Measurements from ENCODE around the gene SLC4A2.
"Not testable (repeated sequence)": the region's sequence is repeated elsewhere in the genome, so short reads cannot be mapped to it uniquely, and the experiment has no call there.

SLC4A2 gene

DNA sequence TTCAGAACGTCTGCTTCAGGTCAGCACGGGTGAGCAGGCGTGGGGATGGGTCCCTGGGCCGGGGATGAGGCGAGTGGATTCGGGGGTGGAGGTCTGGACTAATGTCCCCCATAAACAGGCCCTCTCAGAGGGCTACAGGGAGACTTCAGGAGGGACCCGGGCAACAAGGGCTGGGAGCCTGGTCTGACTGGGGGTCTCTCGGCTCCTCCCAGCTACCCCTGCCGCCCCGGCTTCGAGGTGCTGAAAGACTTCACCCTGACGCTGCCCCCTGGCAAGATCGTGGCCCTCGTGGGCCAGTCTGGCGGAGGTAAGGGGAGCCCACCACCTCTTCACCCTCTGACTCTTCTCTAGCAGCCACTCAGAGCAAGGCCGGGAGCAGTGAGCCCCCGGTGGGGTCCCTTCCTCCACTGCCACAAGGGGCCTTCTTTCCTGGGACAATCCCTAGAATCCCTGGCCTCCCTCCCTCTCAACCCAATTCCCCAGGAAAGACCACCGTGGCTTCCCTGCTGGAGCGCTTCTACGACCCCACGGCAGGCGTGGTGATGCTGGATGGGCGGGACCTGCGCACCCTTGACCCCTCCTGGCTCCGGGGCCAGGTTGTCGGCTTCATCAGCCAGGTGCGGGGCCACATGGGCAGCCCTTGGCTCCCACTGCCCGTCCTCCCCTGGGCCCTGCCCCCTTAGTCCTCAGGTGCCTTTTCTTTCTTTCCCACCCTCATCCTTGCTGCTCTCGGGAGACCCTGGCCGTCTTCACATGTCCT, 18.6 kb upstream of the SLC4A2 start:
- H3K4me3 ChIP-seq (replicated peaks; ENCODE audit: insufficient read depth, low read length) = no peak overlapping the region
- TF ChIP-seq POLR2AphosphoS5 (IDR thresholded peaks at IDR 0.05; ENCODE audit: low read depth) (no peak), SPI1 (IDR thresholded peaks at IDR 0.05; ENCODE audit: borderline replicate concordance, low read depth) (no peak), GABPA (IDR thresholded peaks at IDR 0.05; ENCODE audit: low read depth) (no peak)
- TF ChIP-seq, protein P1, sequence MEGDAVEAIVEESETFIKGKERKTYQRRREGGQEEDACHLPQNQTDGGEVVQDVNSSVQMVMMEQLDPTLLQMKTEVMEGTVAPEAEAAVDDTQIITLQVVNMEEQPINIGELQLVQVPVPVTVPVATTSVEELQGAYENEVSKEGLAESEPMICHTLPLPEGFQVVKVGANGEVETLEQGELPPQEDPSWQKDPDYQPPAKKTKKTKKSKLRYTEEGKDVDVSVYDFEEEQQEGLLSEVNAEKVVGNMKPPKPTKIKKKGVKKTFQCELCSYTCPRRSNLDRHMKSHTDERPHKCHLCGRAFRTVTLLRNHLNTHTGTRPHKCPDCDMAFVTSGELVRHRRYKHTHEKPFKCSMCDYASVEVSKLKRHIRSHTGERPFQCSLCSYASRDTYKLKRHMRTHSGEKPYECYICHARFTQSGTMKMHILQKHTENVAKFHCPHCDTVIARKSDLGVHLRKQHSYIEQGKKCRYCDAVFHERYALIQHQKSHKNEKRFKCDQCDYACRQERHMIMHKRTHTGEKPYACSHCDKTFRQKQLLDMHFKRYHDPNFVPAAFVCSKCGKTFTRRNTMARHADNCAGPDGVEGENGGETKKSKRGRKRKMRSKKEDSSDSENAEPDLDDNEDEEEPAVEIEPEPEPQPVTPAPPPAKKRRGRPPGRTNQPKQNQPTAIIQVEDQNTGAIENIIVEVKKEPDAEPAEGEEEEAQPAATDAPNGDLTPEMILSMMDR (IDR thresholded peaks at IDR 0.05; ENCODE audit: insufficient read depth, low read length) = no peak
- TF ChIP-seq, protein P2, sequence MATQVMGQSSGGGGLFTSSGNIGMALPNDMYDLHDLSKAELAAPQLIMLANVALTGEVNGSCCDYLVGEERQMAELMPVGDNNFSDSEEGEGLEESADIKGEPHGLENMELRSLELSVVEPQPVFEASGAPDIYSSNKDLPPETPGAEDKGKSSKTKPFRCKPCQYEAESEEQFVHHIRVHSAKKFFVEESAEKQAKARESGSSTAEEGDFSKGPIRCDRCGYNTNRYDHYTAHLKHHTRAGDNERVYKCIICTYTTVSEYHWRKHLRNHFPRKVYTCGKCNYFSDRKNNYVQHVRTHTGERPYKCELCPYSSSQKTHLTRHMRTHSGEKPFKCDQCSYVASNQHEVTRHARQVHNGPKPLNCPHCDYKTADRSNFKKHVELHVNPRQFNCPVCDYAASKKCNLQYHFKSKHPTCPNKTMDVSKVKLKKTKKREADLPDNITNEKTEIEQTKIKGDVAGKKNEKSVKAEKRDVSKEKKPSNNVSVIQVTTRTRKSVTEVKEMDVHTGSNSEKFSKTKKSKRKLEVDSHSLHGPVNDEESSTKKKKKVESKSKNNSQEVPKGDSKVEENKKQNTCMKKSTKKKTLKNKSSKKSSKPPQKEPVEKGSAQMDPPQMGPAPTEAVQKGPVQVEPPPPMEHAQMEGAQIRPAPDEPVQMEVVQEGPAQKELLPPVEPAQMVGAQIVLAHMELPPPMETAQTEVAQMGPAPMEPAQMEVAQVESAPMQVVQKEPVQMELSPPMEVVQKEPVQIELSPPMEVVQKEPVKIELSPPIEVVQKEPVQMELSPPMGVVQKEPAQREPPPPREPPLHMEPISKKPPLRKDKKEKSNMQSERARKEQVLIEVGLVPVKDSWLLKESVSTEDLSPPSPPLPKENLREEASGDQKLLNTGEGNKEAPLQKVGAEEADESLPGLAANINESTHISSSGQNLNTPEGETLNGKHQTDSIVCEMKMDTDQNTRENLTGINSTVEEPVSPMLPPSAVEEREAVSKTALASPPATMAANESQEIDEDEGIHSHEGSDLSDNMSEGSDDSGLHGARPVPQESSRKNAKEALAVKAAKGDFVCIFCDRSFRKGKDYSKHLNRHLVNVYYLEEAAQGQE (IDR thresholded peaks at IDR 0.05; ENCODE audit: insufficient replicate concordance, low read depth) = no peak
- H3K27ac ChIP-seq (replicated peaks) = no peak overlapping the region
- no peaks in the 10 kb centered on the region for H3K27me3 ChIP-seq (ENCODE audit: insufficient read depth, poor library complexity, severe bottlenecking)
- DNase-seq (ENCODE audit: low read depth in 1 of 2, low spot score in 1 of 2) = no peak

DNA sequence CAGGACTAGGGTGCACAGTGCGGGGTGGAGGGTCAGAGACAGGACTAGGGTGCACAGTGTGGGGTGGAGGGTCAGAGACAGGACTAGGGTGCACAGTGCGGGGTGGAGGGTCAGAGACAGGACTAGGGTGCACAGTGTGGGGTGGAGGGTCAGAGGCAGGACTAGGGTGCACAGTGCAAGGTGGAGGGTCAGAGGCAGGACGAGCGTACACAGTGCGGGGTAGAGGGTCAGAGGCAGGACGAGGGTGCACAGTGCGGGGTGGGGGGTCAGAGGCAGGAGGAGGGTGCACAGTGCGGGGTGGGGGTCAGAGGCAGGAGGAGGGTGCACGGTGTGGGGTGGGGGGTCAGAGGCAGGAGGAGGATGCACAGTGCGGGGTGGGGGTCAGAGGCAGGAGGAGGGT, 15.9 kb upstream of the SLC4A2 start:
- not testable (repeated sequence) for DNase-seq (ENCODE audit: low read depth in 1 of 2, low spot score in 1 of 2); H3K4me3 ChIP-seq (replicated peaks; ENCODE audit: insufficient read depth, low read length); H3K27me3 ChIP-seq (ENCODE audit: insufficient read depth, poor library complexity, severe bottlenecking); H3K27ac ChIP-seq (replicated peaks)

DNA sequence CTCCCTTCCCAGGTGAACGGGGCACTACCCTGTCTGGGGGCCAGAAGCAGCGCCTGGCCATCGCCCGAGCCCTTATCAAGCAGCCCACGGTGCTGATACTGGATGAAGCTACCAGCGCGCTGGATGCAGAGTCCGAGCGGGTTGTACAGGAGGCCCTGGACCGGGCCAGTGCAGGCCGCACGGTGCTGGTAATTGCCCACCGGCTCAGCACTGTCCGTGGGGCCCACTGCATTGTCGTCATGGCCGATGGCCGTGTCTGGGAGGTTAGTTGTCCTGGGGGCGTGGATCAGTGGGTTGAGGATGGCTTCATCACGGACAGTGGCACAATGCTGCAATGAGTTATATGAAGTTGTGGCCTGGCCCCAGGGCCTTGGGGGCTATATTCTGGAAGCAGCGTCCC, 15.4 kb upstream of the SLC4A2 start:
- DNase-seq (ENCODE audit: low read depth in 1 of 2, low spot score in 1 of 2) = no peak
- H3K4me3 ChIP-seq (replicated peaks; ENCODE audit: insufficient read depth, low read length) = no peak overlapping the region
- H3K27me3 ChIP-seq (ENCODE audit: insufficient read depth, poor library complexity, severe bottlenecking) = no peaks in the 10 kb centered on the region
- TF ChIP-seq GABPA (IDR thresholded peaks at IDR 0.05; ENCODE audit: low read depth) (no peak), SPI1 (IDR thresholded peaks at IDR 0.05; ENCODE audit: borderline replicate concordance, low read depth) (no peak), POLR2AphosphoS5 (IDR thresholded peaks at IDR 0.05; ENCODE audit: low read depth) (no peak)
- TF ChIP-seq, protein P2 (IDR thresholded peaks at IDR 0.05; ENCODE audit: insufficient replicate concordance, low read depth) = no peak
- TF ChIP-seq, protein P1 (IDR thresholded peaks at IDR 0.05; ENCODE audit: insufficient read depth, low read length) = no peak
- H3K27ac ChIP-seq (replicated peaks) = no peak overlapping the region

DNA sequence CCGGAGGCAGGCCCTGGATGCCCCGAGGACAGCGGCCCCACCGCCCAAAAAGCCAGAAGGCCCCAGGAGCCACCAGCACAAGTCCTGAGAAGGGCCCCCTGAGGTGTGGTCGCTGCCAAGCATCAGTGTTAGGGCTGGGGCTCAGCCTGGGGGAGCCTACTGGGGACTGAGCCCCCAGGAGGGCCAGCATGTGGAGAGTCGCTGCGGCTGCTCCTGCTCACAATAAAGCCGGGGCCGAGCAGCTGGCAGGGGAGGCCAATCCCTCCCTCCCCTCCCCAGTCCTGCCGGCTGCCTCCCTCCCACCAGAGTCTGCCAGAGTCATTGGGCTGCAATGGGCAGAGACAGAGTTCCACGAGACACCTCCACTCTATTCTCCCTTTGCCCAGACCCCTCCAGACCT, 14.1 kb upstream of the SLC4A2 start:
- TF ChIP-seq GABPA (IDR thresholded peaks at IDR 0.05; ENCODE audit: low read depth) (no peak), SPI1 (IDR thresholded peaks at IDR 0.05; ENCODE audit: borderline replicate concordance, low read depth) (no peak), POLR2AphosphoS5 (IDR thresholded peaks at IDR 0.05; ENCODE audit: low read depth) (no peak)
- TF ChIP-seq, protein P1 (IDR thresholded peaks at IDR 0.05; ENCODE audit: insufficient read depth, low read length) = no peak
- TF ChIP-seq, protein P2 (IDR thresholded peaks at IDR 0.05; ENCODE audit: insufficient replicate concordance, low read depth) = no peak
- H3K4me3 ChIP-seq (replicated peaks; ENCODE audit: insufficient read depth, low read length) = no peak overlapping the region
- H3K27ac ChIP-seq (replicated peaks) = no peak overlapping the region
- H3K27me3 ChIP-seq (ENCODE audit: insufficient read depth, poor library complexity, severe bottlenecking) = no peaks in the 10 kb centered on the region
- no peak for DNase-seq (ENCODE audit: low read depth in 1 of 2, low spot score in 1 of 2)
